ENCODE results near the gene IFITM1.
"Not testable (repeated sequence)": the region's sequence is repeated elsewhere in the genome, so short reads cannot be mapped to it uniquely, and the experiment has no call there.

IFITM1 gene

GRCh38 chr11:315051-315481 lies 1.2 kb downstream of the IFITM1 start:
- H3K4me3 ChIP-seq (ENCODE audit: low read depth, low read length): peak overlapping the region; percentile 95
- DNase-seq (ENCODE audit: low read depth): no peak
- TF ChIP-seq CTCF (IDR thresholded peaks at IDR 0.05; ENCODE audit: low read depth, low read length, missing control alignments): no peak

- DNase-seq (ENCODE audit: low read depth): no peak
- TF ChIP-seq CTCF (IDR thresholded peaks at IDR 0.05; ENCODE audit: low read depth, low read length, missing control alignments): no peak
- H3K4me3 ChIP-seq (ENCODE audit: low read depth, low read length): peak overlapping the region; percentile 95
Observed at GRCh38 chr11:315516-315994, 1.7 kb downstream of the IFITM1 start.

GRCh38 chr11:316031-316701 lies 2.3 kb downstream of the IFITM1 start:
- no peak for TF ChIP-seq CTCF (IDR thresholded peaks at IDR 0.05; ENCODE audit: low read depth, low read length, missing control alignments)
- no peak for DNase-seq (ENCODE audit: low read depth)
- H3K4me3 ChIP-seq (ENCODE audit: low read depth, low read length): peak overlapping the region; percentile 95

GRCh38 chr11:316891-317301 lies 3.1 kb downstream of the IFITM1 start:
- TF ChIP-seq CTCF (IDR thresholded peaks at IDR 0.05; ENCODE audit: low read depth, low read length, missing control alignments): no peak
- no peak for DNase-seq (ENCODE audit: low read depth)
- peak overlapping the region; percentile 95; the same call in 1 of the 2 replicates for H3K4me3 ChIP-seq (ENCODE audit: low read depth, low read length)

GRCh38 chr11:317668-318404 lies 4.0 kb downstream of the IFITM1 start:
- peak overlapping the region; percentile 41 for H3K4me3 ChIP-seq (ENCODE audit: low read depth, low read length)
- not testable (repeated sequence) for DNase-seq (ENCODE audit: low read depth)

- H3K4me3 ChIP-seq (ENCODE audit: low read depth, low read length): peak overlapping the region; percentile 56
- not testable (repeated sequence) for DNase-seq (ENCODE audit: low read depth)
Observed at GRCh38 chr11:318405-319120, 4.7 kb downstream of the IFITM1 start.

GRCh38 chr11:319121-319887 lies 5.5 kb downstream of the IFITM1 start:
- not testable (repeated sequence) for DNase-seq (ENCODE audit: low read depth)
- H3K4me3 ChIP-seq (ENCODE audit: low read depth, low read length): peak overlapping the region; percentile 56

- not testable (repeated sequence) for DNase-seq (ENCODE audit: low read depth); H3K4me3 ChIP-seq (ENCODE audit: low read depth, low read length)
Observed at GRCh38 chr11:319888-320273, 6.0 kb downstream of the IFITM1 start.
